ENCODE results near the gene TRPM3.

The TRPM3 gene

DNA sequence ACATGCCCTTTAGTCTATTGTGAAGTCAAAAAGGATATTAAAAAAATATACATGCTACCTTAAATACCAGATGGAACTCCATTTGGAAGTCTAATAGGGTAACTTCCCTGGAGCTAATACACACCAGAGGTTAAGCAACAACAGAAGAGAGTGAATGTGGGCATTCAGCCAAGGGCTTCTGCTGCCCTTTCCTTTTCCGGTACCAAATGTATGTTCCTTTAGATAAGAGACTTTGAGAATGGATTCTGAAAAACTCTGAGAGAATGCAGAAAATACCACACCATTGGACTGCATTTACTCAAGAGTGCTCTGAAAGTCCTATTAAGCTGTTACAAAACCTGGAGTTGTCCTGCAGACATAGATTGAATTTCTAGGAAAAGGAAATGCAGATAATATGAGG, 23.8 kb upstream of the TRPM3 start:
- Mint-ChIP-seq H3K9me3 (peaks cover 13% of the 10 kb centered on the region), H3K27me3 (ENCODE audit: low read depth) (no peaks in the 10 kb centered on the region), H3K4me3 (no peak overlapping the region), H3K4me1 (no peaks in the 10 kb centered on the region), H3K36me3 (ENCODE audit: low read depth) (no peaks in the 10 kb centered on the region), H3K27ac (no peak overlapping the region)
- TF ChIP-seq, protein P1, sequence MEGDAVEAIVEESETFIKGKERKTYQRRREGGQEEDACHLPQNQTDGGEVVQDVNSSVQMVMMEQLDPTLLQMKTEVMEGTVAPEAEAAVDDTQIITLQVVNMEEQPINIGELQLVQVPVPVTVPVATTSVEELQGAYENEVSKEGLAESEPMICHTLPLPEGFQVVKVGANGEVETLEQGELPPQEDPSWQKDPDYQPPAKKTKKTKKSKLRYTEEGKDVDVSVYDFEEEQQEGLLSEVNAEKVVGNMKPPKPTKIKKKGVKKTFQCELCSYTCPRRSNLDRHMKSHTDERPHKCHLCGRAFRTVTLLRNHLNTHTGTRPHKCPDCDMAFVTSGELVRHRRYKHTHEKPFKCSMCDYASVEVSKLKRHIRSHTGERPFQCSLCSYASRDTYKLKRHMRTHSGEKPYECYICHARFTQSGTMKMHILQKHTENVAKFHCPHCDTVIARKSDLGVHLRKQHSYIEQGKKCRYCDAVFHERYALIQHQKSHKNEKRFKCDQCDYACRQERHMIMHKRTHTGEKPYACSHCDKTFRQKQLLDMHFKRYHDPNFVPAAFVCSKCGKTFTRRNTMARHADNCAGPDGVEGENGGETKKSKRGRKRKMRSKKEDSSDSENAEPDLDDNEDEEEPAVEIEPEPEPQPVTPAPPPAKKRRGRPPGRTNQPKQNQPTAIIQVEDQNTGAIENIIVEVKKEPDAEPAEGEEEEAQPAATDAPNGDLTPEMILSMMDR (IDR thresholded peaks at IDR 0.05; ENCODE audit: unreplicated experiment in 3 of 3) = no peak

DNA sequence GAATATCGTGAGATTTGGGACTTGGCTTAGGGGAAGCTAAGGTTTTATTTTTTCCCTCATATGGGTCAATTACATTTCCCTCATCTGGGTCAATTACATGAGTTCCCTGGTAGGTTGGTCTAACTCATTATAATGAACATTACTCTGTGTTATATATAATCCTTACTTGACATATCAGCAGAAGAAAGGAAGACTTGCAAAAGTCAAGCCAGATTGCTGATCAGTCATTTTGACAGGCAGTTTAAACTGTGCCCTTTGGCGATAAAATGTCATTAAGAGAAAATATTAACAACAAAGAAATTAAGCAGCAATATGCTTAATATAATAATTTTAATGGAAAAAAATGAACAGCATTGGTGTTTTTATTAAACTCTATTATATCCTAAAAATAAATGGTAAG, 23.1 kb upstream of the TRPM3 start:
- Mint-ChIP-seq H3K9me3 (peaks cover 13% of the 10 kb centered on the region), H3K27ac (no peak overlapping the region), H3K4me1 (no peaks in the 10 kb centered on the region), H3K27me3 (ENCODE audit: low read depth) (no peaks in the 10 kb centered on the region), H3K36me3 (ENCODE audit: low read depth) (no peaks in the 10 kb centered on the region), H3K4me3 (no peak overlapping the region)
- TF ChIP-seq, protein P1 (IDR thresholded peaks at IDR 0.05; ENCODE audit: unreplicated experiment in 3 of 3) = no peak

DNA sequence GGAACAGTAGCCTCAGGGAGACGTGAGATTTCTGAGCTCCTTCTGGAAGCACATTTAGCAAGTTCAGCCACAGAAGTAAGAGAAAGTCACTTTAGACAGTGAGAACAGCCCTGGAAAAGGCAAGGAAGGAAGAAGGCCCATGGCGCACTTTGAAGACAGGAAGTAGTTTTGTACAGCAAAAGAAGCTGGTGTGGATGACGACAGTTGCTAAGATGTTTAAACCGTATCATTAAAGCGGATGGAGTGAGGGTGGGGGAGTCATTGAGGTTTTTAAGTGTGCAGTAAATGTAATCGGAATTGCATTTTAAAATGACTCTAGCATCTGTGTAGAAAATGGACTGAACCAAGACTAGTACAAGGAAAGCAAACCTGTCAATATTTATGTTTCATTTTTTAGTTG, 15.3 kb upstream of the TRPM3 start:
- Mint-ChIP-seq H3K36me3 (ENCODE audit: low read depth) (no peaks in the 10 kb centered on the region), H3K4me1 (no peaks in the 10 kb centered on the region)

DNA sequence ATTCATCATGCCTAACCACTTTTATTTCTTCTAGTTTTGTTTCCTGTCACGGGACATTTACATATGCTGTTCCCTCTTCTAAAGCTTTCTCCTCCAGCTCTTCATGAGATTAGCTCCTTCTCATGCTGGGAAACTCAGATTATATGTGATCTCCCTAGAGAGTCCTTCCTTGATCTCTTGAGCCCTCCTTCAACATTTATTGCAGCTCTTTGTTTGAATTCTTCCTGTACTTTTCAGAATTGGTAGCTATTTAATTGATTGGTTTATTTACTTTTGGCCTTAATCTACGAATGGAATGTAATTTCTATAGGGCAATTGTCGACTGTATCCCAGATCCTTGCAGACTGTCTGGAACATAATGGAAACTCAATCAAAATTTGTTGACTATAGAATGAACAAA, 9.7 kb upstream of the TRPM3 start:
- no peaks in the 10 kb centered on the region for H3K4me1 Mint-ChIP-seq
- no peaks in the 10 kb centered on the region for H3K9me3 Mint-ChIP-seq
- no peak overlapping the region for H3K4me3 Mint-ChIP-seq
- peaks cover 4% of the 10 kb centered on the region for H3K27me3 Mint-ChIP-seq (ENCODE audit: low read depth)
- H3K27ac Mint-ChIP-seq = no peak overlapping the region
- no peaks in the 10 kb centered on the region for H3K36me3 Mint-ChIP-seq (ENCODE audit: low read depth)
- TF ChIP-seq, protein P1 (IDR thresholded peaks at IDR 0.05; ENCODE audit: unreplicated experiment in 3 of 3) = no peak

More for the DNA sequence above, 15.3 kb upstream of the TRPM3 start:
- H3K27ac Mint-ChIP-seq = no peak overlapping the region
- no peaks in the 10 kb centered on the region for H3K27me3 Mint-ChIP-seq (ENCODE audit: low read depth)
- no peak overlapping the region for H3K4me3 Mint-ChIP-seq
- TF ChIP-seq, protein P1 (IDR thresholded peaks at IDR 0.05; ENCODE audit: unreplicated experiment in 3 of 3) = no peak
- H3K9me3 Mint-ChIP-seq = no peaks in the 10 kb centered on the region

DNA sequence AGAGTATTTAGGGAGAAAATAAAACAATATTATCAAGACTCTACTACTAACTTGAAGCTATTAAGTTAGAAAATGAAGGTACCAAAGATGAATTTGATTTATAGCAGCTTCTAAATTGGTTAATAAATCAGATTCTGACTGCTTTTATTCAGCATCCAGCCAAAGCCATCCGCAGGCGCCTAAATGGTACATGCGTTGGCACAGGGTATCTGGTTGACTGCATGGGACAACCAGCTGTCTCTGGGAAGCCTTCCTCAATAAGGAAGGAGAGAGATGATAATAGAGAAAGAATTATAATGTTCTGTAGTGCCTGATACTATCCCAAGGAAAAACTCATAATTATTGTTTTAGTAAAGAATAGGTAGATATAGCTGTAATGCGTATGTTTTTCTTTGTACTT, 9.1 kb upstream of the TRPM3 start:
- Mint-ChIP-seq H3K9me3 (no peaks in the 10 kb centered on the region), H3K4me3 (no peak overlapping the region), H3K27me3 (ENCODE audit: low read depth) (peaks cover 4% of the 10 kb centered on the region), H3K27ac (no peak overlapping the region), H3K36me3 (ENCODE audit: low read depth) (no peaks in the 10 kb centered on the region), H3K4me1 (no peaks in the 10 kb centered on the region)
- TF ChIP-seq, protein P1 (IDR thresholded peaks at IDR 0.05; ENCODE audit: unreplicated experiment in 3 of 3) = no peak

DNA sequence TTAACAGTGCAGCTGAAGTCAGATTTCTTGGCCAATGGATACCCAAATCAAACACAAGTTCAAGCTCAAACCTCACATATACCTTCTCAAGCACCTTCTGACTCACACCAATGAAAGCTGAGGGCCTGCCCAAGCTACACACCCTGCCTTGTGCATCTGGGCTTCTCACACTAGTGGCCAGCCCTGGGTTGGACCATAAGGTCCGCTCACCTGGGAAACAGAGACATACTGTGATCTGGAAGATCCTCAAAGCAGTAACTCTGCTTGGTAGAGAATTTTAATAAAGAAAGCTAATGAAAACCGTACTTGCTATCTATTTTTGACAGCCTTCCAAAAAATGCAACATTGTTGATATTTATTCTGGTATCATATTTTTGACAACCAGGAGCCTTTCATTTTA, 7.4 kb upstream of the TRPM3 start:
- H3K27me3 Mint-ChIP-seq (ENCODE audit: low read depth) = peaks cover 5% of the 10 kb centered on the region
- no peaks in the 10 kb centered on the region for H3K36me3 Mint-ChIP-seq (ENCODE audit: low read depth)
- H3K4me1 Mint-ChIP-seq = peaks cover 7% of the 10 kb centered on the region
- no peaks in the 10 kb centered on the region for H3K9me3 Mint-ChIP-seq
- no peak overlapping the region for H3K27ac Mint-ChIP-seq
- H3K4me3 Mint-ChIP-seq = no peak overlapping the region
- TF ChIP-seq, protein P1 (IDR thresholded peaks at IDR 0.05; ENCODE audit: unreplicated experiment in 3 of 3) = no peak

All from nephron (organoid).